ENCODE measurements around the gene SLC25A27. TPM values are rescaled to one million over a fixed set of nuclear protein-coding genes. Genes with fewer than 3 reads are reported as not detected.
"Not testable (repeated sequence)": the region's sequence is repeated elsewhere in the genome, so short reads cannot be mapped to it uniquely, and the experiment has no call there.

The SLC25A27 gene
- 18.8 TPM for polyA plus RNA-seq (ENCODE audit: insufficient read length)

GRCh38 chr6:46652603-46653438 lies at the start of gene SLC25A27, which contains the start of gene CYP39A1:
SLC25A27 (plus strand) TSS chr6:46652975; CDS start chr6:46653193, 218 bp downstream.
CYP39A1 (minus strand) TSS chr6:46652818; CDS start chr6:46652582, 236 bp downstream.
- peak; percentile 92 for DNase-seq

DNA sequence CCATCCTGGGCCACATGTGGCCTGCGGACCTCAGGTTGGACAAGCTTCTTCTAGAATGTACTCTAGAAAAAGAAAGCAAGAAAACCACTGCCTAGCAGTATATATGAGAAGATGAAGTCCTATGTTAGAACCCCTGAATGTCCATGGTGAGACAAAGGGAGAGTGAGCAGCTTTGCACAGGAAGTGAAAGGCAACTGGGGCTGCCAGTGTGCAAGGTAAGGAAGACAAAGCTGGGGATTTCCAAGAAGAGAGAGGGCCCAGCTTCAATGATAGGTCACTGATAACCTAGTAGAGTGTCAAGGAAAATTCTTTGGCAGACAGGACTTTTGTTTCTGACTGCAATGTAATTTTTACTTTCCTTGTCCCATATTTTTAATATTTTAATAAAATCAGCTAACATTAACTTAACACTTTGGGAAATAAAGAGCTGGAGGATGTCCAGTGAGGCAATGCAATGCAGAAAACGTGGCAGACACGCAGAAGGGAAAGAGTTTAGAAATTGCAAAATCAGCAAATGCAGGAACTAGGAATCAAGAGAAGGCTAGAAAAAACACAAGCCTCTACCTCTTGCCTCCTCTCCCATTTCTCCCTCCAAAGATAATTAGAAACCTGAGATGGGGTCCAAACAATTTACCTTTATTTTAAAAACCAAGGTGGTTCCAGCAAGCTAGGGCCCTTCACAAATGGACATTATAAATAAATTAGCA lies 47.5 kb upstream of the SLC25A27 start:
- no peak for DNase-seq

DNA sequence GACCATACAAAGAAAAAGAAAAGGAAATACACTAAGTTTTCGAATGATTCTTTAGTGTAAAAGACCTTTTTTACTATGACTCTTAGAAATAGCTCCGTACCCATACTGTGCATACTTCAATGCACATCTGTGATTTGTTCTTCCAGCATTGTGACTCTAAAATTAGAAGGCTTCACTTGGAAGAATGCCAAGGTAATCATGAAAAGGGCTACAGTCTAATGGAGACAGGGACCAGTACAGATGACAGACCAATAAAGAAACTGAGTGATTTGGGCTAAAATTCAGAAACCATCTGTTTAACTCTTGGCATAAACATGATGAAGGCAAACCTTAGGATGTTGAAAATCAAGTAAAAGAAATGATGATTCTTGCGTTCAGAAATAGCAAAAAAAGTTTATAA lies 46.4 kb upstream of the SLC25A27 start:
- no peak for DNase-seq

- DNase-seq: no peak
Observed at GRCh38 chr6:46610862-46611553, 41.8 kb upstream of the SLC25A27 start.

DNA sequence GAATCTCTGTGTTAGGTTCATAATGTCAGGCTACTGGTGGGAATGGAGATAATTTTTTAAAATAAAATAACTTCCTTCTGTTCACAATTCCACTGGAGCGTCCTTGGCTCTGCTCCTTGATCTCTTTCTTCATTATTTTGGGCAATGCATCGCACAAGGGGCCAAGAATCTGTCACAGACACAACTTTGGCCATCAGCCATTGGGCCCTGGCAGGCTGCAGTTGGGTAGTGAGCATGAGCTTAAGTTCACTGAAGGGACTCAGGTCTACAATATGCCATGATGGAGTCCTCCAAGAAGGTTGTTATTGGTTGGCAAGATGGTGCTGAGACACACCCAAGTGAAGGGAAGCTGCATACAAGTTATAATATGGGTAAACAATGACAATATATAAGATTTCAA lies 40.1 kb upstream of the SLC25A27 start:
- no peak for DNase-seq

GRCh38 chr6:46618726-46619125 lies 34.0 kb upstream of the SLC25A27 start:
- DNase-seq: no peak

DNA sequence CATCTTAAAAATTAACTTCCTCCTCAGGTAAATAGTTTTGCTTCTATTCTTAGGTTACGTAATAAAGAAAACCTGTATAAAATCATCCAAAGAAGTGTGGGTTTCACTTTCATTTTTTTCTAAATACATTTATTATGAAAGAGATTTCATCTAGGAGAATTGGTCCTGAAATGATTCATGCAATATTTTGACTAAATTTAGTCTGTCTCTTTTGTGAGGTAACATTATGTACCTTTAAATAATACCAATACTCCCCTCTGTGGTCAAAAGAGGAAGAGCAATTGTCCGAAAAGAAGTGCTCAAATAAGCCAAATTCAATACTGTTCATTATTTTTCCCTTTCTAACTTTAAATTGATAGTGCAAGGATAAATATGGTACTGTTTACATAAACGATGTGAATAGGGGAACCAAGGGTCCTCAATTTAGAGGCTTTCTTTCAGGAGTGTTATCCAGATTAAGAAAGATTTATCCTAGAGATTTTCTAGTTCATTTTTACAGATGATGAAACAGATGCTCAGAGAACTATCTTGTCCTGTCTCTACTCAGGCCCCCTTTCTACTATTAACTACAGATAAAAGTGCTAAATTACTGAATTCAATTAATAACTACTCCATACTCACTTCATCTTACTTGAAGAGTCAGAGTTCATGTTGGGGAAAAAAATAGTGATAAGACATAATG lies 26.4 kb upstream of the SLC25A27 start:
- DNase-seq: peak; percentile 35

DNA sequence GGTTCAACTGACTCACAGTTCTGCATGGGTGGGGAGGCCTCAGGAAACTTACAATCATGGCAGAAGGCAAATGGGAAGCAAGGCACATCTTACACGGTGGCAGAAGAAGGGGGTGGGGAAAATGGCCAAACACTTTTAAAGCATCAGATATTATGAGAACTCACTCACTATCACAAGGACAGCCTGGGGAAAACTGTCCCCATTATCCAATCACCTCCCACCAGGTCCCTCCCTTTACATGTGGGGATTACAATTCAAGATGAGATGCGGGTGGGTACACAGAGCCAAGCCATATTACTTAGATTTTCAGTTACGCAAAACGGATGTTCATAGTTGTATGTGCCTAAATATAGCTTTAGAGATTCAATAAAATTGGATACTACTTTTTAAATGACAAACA lies 25.8 kb upstream of the SLC25A27 start:
- no peak for DNase-seq

GRCh38 chr6:46628498-46628897 lies 24.3 kb upstream of the SLC25A27 start:
- no peak for DNase-seq

GRCh38 chr6:46628976-46629375 lies 23.8 kb upstream of the SLC25A27 start:
- no peak for DNase-seq

DNA sequence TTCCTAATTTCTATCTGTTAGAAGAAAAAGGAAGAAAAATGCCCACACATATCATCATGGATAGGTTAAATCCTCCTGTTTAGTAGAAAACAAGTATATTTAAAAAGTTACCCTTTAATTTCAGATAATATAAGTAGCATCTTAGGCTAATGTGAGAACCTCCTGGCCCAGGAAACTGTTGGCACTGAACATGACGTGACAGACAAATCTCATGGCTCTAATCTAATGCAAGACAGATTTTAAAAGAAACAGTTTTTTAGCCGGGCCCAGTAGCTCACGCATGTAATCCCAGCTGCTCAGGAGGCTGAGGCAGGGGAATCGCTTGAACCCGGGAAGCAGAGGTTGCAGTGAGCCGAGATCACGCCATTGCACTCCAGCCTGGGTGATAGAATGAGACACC lies 23.1 kb upstream of the SLC25A27 start:
- no peak for DNase-seq

GRCh38 chr6:46632053-46632452 lies 20.7 kb upstream of the SLC25A27 start:
- DNase-seq: no peak

GRCh38 chr6:46635462-46635861 lies 17.3 kb upstream of the SLC25A27 start:
- DNase-seq: no peak

- no peak for DNase-seq
Observed at GRCh38 chr6:46637145-46637544, 15.6 kb upstream of the SLC25A27 start.

GRCh38 chr6:46637933-46638332 lies 14.8 kb upstream of the SLC25A27 start:
- DNase-seq: no peak

GRCh38 chr6:46638650-46639049 lies 14.1 kb upstream of the SLC25A27 start:
- no peak for DNase-seq

DNA sequence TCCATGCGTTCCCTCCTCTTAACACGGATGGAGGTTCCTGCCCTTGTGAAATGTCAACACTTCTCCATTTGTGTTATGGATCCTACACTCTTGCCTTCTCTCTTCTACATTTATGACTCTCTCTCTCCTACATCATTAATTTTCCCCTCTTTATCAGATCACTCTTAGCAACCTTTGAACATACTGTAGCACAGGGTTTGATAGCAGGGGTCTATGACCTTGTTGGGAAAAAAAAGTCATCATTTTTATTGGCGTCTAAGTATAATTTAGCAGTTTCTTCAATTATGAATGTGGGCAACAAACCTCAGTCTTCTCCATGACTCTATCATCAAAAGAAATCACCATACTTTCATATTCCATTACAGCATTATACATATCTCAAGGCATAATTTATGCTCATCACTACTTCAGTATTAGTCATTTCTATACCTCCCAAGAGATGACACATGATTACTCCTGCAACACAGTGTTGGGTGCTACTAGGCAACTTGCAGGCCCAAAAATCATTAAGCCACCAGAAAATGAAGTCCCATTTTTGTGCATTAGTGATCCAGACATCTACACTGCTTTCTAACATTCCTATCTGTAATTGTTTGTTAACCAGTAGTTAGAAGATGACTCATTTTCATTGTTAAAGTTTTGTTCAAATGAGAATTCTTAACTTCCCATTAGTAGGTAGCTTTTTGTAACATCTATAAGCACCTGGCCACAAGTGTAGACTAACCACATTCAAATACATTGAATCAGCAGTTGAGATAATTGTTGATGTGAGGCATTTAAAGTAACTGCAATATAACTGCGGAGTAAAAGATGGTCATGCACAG lies 9.6 kb upstream of the SLC25A27 start:
- DNase-seq: no peak

- no peak for DNase-seq
Observed at GRCh38 chr6:46645265-46645664, 7.5 kb upstream of the SLC25A27 start.

GRCh38 chr6:46648108-46648507 lies 4.7 kb upstream of the SLC25A27 start:
- DNase-seq: not testable (repeated sequence)

DNA sequence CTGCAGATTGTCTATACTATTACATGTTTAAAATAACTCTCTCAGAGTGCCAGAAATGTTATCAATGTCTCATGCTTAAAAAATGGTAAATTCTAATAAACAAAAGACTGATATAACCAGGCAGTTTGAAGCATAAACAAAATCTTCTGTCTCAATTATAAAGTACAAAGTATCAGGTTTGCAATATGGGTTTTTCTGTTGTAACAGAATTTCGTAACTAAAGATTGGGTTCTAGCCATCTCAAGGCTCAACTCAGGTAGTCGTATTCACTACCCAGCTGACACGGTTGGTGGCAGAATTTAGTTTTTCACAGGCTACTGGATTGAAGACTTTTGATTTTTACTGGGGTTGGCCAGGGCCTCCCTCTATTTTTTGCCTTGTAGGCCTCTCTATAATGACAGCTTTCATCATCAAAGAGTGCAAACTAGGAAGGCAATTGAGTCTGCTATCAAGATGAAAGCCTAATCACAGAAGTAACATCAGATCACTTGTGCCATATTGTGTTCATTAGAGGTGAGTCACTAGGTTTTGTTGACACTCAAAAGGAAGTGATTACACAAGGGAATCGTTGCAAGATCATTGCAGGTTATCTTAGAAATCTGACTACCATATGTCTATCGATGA lies 3.8 kb upstream of the SLC25A27 start:
- no peak for DNase-seq

DNA sequence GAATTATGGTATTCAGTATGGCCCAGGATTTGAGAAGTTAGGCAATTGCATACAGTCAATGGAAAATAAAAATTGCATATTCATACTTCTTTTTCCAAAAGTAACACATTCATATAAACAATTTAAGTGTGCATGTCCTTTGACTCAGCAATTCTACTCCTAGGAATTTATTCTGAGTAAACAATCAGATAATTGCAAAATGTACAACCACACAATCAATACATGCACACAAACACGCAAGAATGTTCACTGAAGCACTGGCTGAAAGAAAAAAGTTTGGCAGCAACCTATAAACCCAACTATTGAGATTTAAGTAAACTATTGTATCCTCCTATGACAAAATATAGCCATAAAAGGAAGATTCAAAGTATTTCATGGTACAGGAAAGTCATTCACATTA lies 1.8 kb upstream of the SLC25A27 start:
- no peak for DNase-seq

Data from hindlimb muscle (tissue), 1 donor.